ENCODE measurements around the gene ATP5PO.

GRCh38 chr21:33885172-33885514 lies 30.5 kb downstream of the ATP5PO start:
- TF ChIP-seq POLR2A (IDR thresholded peaks at IDR 0.05), result no peak
- TF ChIP-seq, protein P1, sequence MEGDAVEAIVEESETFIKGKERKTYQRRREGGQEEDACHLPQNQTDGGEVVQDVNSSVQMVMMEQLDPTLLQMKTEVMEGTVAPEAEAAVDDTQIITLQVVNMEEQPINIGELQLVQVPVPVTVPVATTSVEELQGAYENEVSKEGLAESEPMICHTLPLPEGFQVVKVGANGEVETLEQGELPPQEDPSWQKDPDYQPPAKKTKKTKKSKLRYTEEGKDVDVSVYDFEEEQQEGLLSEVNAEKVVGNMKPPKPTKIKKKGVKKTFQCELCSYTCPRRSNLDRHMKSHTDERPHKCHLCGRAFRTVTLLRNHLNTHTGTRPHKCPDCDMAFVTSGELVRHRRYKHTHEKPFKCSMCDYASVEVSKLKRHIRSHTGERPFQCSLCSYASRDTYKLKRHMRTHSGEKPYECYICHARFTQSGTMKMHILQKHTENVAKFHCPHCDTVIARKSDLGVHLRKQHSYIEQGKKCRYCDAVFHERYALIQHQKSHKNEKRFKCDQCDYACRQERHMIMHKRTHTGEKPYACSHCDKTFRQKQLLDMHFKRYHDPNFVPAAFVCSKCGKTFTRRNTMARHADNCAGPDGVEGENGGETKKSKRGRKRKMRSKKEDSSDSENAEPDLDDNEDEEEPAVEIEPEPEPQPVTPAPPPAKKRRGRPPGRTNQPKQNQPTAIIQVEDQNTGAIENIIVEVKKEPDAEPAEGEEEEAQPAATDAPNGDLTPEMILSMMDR (IDR thresholded peaks at IDR 0.05), result no peak
- no peak for TF ChIP-seq EP300 (IDR thresholded peaks at IDR 0.05)
